Measurements from ENCODE around the gene RNF180. TPM values are rescaled to one million over a fixed set of nuclear protein-coding genes. Genes with fewer than 3 reads are reported as not detected.

The RNF180 gene
- polyA plus RNA-seq, 2 of the 4 experiments (the other 2 are of a cell fraction): 0.14 to 0.50 TPM

GRCh38 chr5:64417390-64417789 lies 251.7 kb downstream of the RNF180 start:
- FAIRE-seq (no peak), DNase-seq (ENCODE audit: low read depth in 1 of 2, low spot score in 1 of 2) (peak in 1 of 2 experiments; percentile 1), ATAC-seq (no peak)
- H3K4me3 ChIP-seq: no peak overlapping the region
- WGBS (ENCODE audit: missing lambda C conversion rate): 25% methylated on average over 4 of the region's 4 CpGs
- H3K4me1 ChIP-seq: no peaks in the 10 kb centered on the region
- ChIA-PET POLR2A (no interaction called here), CTCF (no interaction called here)
- no peak overlapping the region for H3K27ac ChIP-seq
- H3K4me2 ChIP-seq: no peak overlapping the region
- TF ChIP-seq HOXB5 (CRISPR knock-in tag; IDR thresholded peaks at IDR 0.05): no peak
- no peak for TF ChIP-seq FOSL2 (IDR thresholded peaks at IDR 0.05)
- TF ChIP-seq FOSL2 (CRISPR knock-in tag; IDR thresholded peaks at IDR 0.05): no peak
- no peak for TF ChIP-seq CHD2 (IDR thresholded peaks at IDR 0.05; ENCODE audit: low read length, partially characterized antibody)
- TF ChIP-seq RCOR1 (IDR thresholded peaks at IDR 0.05; ENCODE audit: low read depth, low read length): no peak
- no peak for TF ChIP-seq E2F6 (IDR thresholded peaks at IDR 0.05; ENCODE audit: borderline replicate concordance, low read depth)
- no peak for TF ChIP-seq USF2 (IDR thresholded peaks at IDR 0.05)
- no peak for TF ChIP-seq ZFP36 (IDR thresholded peaks at IDR 0.05; ENCODE audit: borderline replicate concordance, partially characterized antibody)
- TF ChIP-seq EHMT2 (IDR thresholded peaks at IDR 0.05; ENCODE audit: low read depth): no peak
- no peak for TF ChIP-seq NR3C1 (IDR thresholded peaks at IDR 0.05)
- TF ChIP-seq RFX5 (IDR thresholded peaks at IDR 0.05): no peak
- TF ChIP-seq CBX2 (IDR thresholded peaks at IDR 0.05; ENCODE audit: borderline replicate concordance, low read depth): no peak
- TF ChIP-seq KDM5A (IDR thresholded peaks at IDR 0.05): no peak
- no peaks in the 10 kb centered on the region for H3K9me3 ChIP-seq

- FAIRE-seq (no peak), ATAC-seq (no peak), DNase-seq (ENCODE audit: low read depth in 1 of 2, low spot score in 1 of 2) (no peak)
- Histone ChIP-seq H3K4me3 (no peak overlapping the region), H3K9me3 (no peaks in the 10 kb centered on the region), H3K4me2 (no peak overlapping the region), H3K27ac (no peak overlapping the region), H3K4me1 (no peaks in the 10 kb centered on the region)
- ChIA-PET POLR2A (no interaction called here), CTCF (no interaction called here)
- TF ChIP-seq HEYL (CRISPR knock-in tag; IDR thresholded peaks at IDR 0.05) (no peak), ESRRA (IDR thresholded peaks at IDR 0.05; ENCODE audit: borderline replicate concordance, low read length) (no peak), PBX3 (IDR thresholded peaks at IDR 0.05) (no peak), CTCF (IDR thresholded peaks at IDR 0.05) (no peak), RARB (CRISPR knock-in tag; IDR thresholded peaks at IDR 0.05) (no peak), CHD4 (IDR thresholded peaks at IDR 0.05; ENCODE audit: borderline replicate concordance) (no peak), ZNF302 (CRISPR knock-in tag; IDR thresholded peaks at IDR 0.05) (no peak)
- 15% methylated on average over 2 of the region's 2 CpGs for WGBS (ENCODE audit: missing lambda C conversion rate)
Measured at GRCh38 chr5:64418013-64418412, 252.4 kb downstream of the RNF180 start.

Other genes with a start within 250 kb of the RNF180 start
- gene HTR1A, start 203.4 kb upstream of the RNF180 start, polyA plus RNA-seq (2011; rRNA removed): not detected in 2 replicates
- not detected in 3 replicates for gene HTR1A, start 203.4 kb upstream of the RNF180 start, polyA plus RNA-seq (2017; fragmentation: RNase III; extraction: RNeasy Plus Mini Kit Qiagen cat#74134 plus additional on column Dnase treatment)

Measured in A549 (cell line).